Stimulated activated CD4-positive, alpha-beta T cell treated with anti-CD3 and anti-CD28 coated beads, Interleukin-4, amount 100 ng/mL, for 1 hour (primary cell): ENCODE data around the gene CHIA.

Source experiments
- DNase-seq: peaks from one replicate; pipeline ENCODE4 v3.0.0-alpha.2; 2020

CHIA gene

DNA sequence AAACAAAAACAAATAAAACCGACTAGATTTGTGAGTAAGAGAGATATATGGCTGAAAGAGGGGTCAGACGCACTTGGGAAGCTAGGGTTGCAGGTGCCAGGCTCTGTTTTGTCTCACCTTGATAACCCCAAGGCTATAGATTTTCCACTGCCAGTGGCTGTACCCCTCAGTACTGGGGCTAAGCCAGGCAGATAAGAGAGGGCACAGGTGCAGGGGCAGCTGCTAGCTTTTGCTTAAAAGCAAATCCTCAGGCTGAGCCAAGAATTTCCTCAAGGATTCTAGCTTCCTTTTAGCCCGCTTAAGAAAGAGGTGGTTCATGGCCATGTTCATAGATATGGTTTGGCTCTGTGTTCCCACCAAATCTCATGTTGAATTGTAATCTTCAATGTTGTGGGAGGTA, 79.0 kb downstream of the CHIA start:
- DNase-seq = no peak
